Chondrocyte (in vitro differentiated cells): ENCODE data around the gene SGMS2. TPM values are rescaled to one million over a fixed set of nuclear protein-coding genes. Genes with fewer than 3 reads are reported as not detected.

Source experiments
- DNase-seq: peaks from one replicate; pipeline ENCODE4 v3.0.0; 2021; ENCODE audit warnings: mixed read lengths, low spot score
- H3K27ac Mint-ChIP-seq: one replicate; pipeline ENCODE4 v1.8.0; 2021; ENCODE audit warnings: mild to moderate bottlenecking, moderate library complexity, mixed read lengths; ENCODE audit not compliant: unreplicated experiment
- H3K27me3 Mint-ChIP-seq: 2 replicates; pipeline ENCODE4 v1.8.0; 2021; ENCODE audit warnings: low read depth, mixed read lengths
- H3K36me3 Mint-ChIP-seq: 2 replicates; pipeline ENCODE4 v1.8.0; 2021; ENCODE audit warnings: low read depth, mixed read lengths
- H3K4me1 Mint-ChIP-seq: 2 replicates; pipeline ENCODE4 v1.8.0; 2021; ENCODE audit warnings: low read depth, mild to moderate bottlenecking, mixed read lengths
- H3K4me3 Mint-ChIP-seq: one replicate; pipeline ENCODE4 v1.8.0; 2021; ENCODE audit warnings: mild to moderate bottlenecking, moderate library complexity, mixed read lengths; ENCODE audit not compliant: unreplicated experiment
- H3K9me3 Mint-ChIP-seq: 2 replicates; pipeline ENCODE4 v1.8.0; 2021; ENCODE audit warnings: low read depth, mixed read lengths
- CTCF ChIP-seq: fragments of 200-600 bp; sonication (generic); IDR thresholded peaks from 2 replicates; pipeline ENCODE4 v1.5.0; 2021; ENCODE audit warnings: antibody characterized with exemption, mild to moderate bottlenecking, moderate library complexity
- total RNA-seq: library from RNA; stranded (reverse); gene quantifications from 3 replicates; pipeline ENCODE4 v1.2.1, GENCODE V29; 2021

Gene SGMS2
- total RNA-seq, 1 donor from 2014 or later: 71.5 TPM

DNA sequence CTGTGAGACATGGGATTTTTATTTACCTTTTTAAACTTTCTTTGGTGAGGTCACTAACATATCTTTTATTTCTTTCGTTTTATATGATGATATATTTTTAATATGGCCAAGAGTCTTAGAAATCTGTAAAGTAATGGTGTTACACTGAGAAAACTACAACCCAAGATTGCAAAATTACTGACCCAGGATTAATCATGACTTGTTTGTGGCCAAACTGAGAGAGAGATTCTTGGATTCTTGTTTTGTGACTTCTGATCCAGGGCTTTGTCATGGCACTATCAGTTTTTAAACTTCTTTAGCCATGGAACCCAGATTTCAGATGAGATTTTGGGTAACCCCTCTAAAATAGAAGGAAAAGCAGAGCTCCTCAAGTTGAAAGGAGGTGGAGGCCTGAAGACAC lies 42.0 kb downstream of the SGMS2 start:
- no peak for TF ChIP-seq CTCF
- no peak for DNase-seq
- Mint-ChIP-seq H3K27me3 (no peaks in the 10 kb centered on the region), H3K36me3 (no peaks in the 10 kb centered on the region), H3K4me3 (no peak overlapping the region), H3K4me1 (peaks cover 29% of the 10 kb centered on the region), H3K9me3 (no peaks in the 10 kb centered on the region), H3K27ac (no peak overlapping the region)

GRCh38 chr4:107870236-107870635 lies 45.5 kb downstream of the SGMS2 start:
- no peak for TF ChIP-seq CTCF
- H3K27ac Mint-ChIP-seq: no peak overlapping the region
- H3K4me3 Mint-ChIP-seq: no peak overlapping the region
- no peak for DNase-seq
- H3K9me3 Mint-ChIP-seq: peaks cover 3% of the 10 kb centered on the region
- no peaks in the 10 kb centered on the region for H3K27me3 Mint-ChIP-seq
- H3K36me3 Mint-ChIP-seq: peaks cover 2% of the 10 kb centered on the region
- peaks cover 8% of the 10 kb centered on the region for H3K4me1 Mint-ChIP-seq

DNA sequence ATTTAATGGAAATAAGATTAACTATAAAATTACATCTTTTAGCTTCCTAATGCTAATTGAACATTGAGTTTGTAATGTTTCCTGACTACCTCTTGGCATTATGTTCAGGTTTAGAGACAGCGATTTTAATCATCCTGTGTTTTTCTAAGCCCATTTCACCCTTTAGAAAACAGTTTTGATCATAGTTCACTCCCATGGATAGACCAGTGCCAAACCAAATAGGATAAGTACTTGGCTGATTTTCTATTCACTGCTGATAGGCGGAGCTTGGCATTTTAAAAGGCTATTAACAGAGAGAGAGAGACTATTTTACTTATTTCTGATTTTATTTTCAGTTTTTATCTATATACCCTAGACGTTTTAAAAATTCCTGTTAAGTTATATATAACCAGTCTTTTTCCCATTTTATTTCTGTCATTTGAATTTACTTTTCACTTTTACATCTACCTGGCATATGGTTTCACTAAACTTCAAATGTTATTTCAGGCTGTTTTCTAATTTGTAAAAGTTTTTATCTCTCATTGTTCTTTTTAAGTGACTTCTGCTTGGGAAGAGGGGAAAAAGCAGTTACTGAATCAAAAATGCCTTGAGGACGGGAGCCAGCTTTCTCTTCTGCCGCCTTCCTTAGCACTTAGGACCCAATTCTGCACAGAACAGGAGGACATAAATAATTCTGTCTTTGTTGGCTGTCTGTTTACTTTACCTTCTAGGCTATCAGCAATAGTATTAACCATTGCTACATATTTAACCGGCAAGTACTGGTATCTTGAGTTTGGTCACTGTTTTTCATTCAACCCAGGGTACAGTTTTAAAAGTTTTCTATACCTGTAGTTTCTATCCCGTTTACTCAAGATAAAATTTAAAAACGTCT lies 46.4 kb downstream of the SGMS2 start:
- H3K9me3 Mint-ChIP-seq: peaks cover 3% of the 10 kb centered on the region
- no peaks in the 10 kb centered on the region for H3K27me3 Mint-ChIP-seq
- no peak overlapping the region for H3K4me3 Mint-ChIP-seq
- no peak for DNase-seq
- peaks cover 4% of the 10 kb centered on the region for H3K36me3 Mint-ChIP-seq
- TF ChIP-seq CTCF: no peak
- H3K4me1 Mint-ChIP-seq: peaks cover 8% of the 10 kb centered on the region
- no peak overlapping the region for H3K27ac Mint-ChIP-seq

- Mint-ChIP-seq H3K9me3 (peaks cover 3% of the 10 kb centered on the region), H3K27me3 (no peaks in the 10 kb centered on the region), H3K27ac (no peak overlapping the region), H3K4me3 (no peak overlapping the region), H3K4me1 (peaks cover 13% of the 10 kb centered on the region), H3K36me3 (peaks cover 6% of the 10 kb centered on the region)
- TF ChIP-seq CTCF: no peak
- DNase-seq: no peak
Measured at GRCh38 chr4:107874024-107874423, 49.3 kb downstream of the SGMS2 start.

DNA sequence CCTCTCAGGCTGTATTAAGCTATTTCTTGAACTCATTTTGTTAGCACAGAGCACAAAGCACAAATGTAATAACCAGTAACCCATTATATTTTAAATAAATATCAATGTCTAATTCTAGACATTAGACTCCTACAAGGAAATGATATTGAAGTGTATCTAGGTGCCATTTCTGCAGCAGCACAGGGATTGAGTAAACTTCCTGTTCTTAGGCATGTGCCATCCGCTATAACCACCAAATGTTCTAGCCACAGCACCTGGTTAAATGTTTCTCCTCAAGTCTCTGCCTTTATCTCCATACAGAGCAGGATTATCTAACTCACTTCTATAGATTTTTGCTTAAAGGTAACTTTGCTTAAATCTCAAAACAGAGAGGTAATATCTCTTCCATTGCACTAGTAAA lies 51.4 kb downstream of the SGMS2 start:
- H3K4me1 Mint-ChIP-seq: peaks cover 9% of the 10 kb centered on the region
- peaks cover 7% of the 10 kb centered on the region for H3K36me3 Mint-ChIP-seq
- no peaks in the 10 kb centered on the region for H3K27me3 Mint-ChIP-seq
- no peak for DNase-seq
- TF ChIP-seq CTCF: no peak
- H3K9me3 Mint-ChIP-seq: peaks cover 3% of the 10 kb centered on the region
- no peak overlapping the region for H3K27ac Mint-ChIP-seq
- no peak overlapping the region for H3K4me3 Mint-ChIP-seq
